NT2/D1 (cell line): ENCODE measurements around the gene IFT80.

Experiments
- YY1 ChIP-seq: IDR thresholded peaks from 2 replicates; pipeline ENCODE4 v1.6.1; 2011; ENCODE audit not compliant: insufficient read length, insufficient read depth
- ZNF274 ChIP-seq: IDR thresholded peaks from 2 replicates; pipeline ENCODE4 v1.6.1; 2011; ENCODE audit warnings: mild to moderate bottlenecking, low read depth, low read length

DNA sequence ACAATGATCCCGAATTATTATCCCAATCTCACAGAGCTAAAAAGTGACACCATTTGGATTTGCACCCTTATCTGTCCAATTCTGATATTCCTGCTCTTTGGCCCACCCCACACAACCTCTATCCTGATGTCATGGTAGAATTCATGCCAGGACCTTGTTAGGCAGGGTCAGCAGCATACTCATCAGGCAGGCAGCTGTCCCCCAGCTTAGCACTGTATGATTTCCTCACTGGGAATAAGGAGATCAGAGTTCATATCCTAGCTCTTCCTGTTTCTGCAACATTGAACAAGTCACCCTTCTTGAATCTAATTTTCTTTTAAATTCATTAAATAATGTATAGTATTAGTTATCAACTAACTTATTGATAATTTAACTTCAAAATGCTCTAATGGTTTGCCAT, 185.8 kb downstream of the IFT80 start:
- TF ChIP-seq ZNF274 (no peak), YY1 (no peak)
